Activated naive CD8-positive, alpha-beta T cell (primary cell): Measurements from ENCODE around the gene SPACDR.

Source experiments
- H3K27ac Mint-ChIP-seq: one replicate; pipeline ENCODE4 v1.8.0; 2021; ENCODE audit warnings: mixed read lengths
- H3K27me3 Mint-ChIP-seq: one replicate; pipeline ENCODE4 v1.8.0; 2021; ENCODE audit warnings: mixed read lengths
- H3K36me3 Mint-ChIP-seq: one replicate; pipeline ENCODE4 v1.8.0; 2021; ENCODE audit warnings: mixed read lengths
- H3K4me1 Mint-ChIP-seq: one replicate; pipeline ENCODE4 v1.8.0; 2021; ENCODE audit warnings: low read depth, mixed read lengths
- H3K4me3 Mint-ChIP-seq: one replicate; pipeline ENCODE4 v1.8.0; 2021; ENCODE audit warnings: mild to moderate bottlenecking, mixed read lengths
- H3K9me3 Mint-ChIP-seq: one replicate; pipeline ENCODE4 v1.8.0; 2021; ENCODE audit warnings: low read depth, mixed read lengths

The SPACDR gene

GRCh38 chr7:100489824-100490223 is 25.8 kb upstream of the SPACDR start:
- Mint-ChIP-seq H3K27me3 (no peaks in the 10 kb centered on the region), H3K9me3 (no peaks in the 10 kb centered on the region), H3K4me1 (peaks cover 8% of the 10 kb centered on the region), H3K4me3 (no peak overlapping the region), H3K27ac (no peak overlapping the region), H3K36me3 (no peaks in the 10 kb centered on the region)

DNA sequence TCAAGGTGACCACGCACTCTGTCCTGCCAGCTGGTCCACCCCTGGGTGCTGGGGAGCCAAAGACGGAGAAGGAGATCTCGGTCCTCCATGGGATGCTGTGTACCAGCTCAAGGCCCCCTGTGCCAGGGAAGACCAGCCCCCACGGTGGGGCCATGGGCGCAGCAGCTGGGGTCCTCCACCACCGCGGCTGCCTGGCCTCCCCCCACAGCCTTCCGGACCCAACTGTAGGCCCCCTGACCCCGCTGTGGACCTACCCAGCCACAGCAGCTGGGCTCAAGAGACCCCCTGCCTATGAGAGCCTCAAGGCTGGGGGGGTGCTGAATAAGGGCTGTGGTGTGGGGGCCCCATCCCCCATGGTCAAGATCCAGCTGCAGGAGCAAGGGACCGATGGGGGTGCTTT is 25.1 kb upstream of the SPACDR start:
- no peaks in the 10 kb centered on the region for H3K36me3 Mint-ChIP-seq
- H3K9me3 Mint-ChIP-seq: no peaks in the 10 kb centered on the region
- H3K4me1 Mint-ChIP-seq: peaks cover 8% of the 10 kb centered on the region
- H3K27ac Mint-ChIP-seq: no peak overlapping the region
- H3K4me3 Mint-ChIP-seq: no peak overlapping the region
- no peaks in the 10 kb centered on the region for H3K27me3 Mint-ChIP-seq

DNA sequence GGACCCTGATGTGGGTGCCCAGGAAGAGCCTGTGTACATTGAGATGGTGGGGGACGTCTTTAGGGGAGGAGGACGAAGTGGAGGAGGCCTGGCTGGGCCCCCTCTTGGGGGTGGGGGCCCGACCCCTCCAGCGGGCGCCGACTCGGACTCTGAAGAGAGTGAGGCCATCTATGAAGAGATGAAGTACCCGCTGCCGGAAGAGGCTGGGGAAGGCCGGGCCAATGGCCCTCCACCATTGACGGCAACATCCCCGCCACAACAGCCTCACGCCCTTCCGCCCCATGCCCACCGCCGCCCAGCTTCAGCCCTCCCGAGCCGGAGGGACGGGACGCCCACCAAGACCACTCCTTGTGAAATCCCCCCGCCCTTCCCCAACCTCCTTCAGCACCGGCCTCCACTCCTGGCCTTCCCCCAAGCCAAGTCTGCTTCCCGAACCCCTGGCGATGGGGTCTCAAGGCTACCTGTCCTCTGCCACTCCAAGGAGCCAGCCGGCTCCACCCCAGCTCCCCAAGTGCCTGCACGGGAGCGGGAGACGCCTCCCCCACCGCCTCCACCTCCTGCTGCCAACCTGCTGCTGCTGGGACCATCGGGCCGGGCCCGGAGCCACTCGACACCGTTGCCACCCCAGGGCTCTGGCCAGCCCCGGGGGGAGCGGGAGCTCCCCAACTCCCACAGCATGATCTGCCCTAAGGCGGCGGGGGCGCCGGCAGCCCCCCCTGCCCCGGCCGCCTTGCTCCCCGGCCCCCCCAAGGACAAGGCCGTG is 24.5 kb upstream of the SPACDR start:
- no peak overlapping the region for H3K4me3 Mint-ChIP-seq
- H3K36me3 Mint-ChIP-seq: no peaks in the 10 kb centered on the region
- H3K9me3 Mint-ChIP-seq: no peaks in the 10 kb centered on the region
- no peaks in the 10 kb centered on the region for H3K27me3 Mint-ChIP-seq
- peaks cover 6% of the 10 kb centered on the region for H3K4me1 Mint-ChIP-seq
- no peak overlapping the region for H3K27ac Mint-ChIP-seq

GRCh38 chr7:100486753-100487446 is 22.8 kb upstream of the SPACDR start:
- H3K36me3 Mint-ChIP-seq: no peaks in the 10 kb centered on the region
- no peaks in the 10 kb centered on the region for H3K9me3 Mint-ChIP-seq
- H3K4me1 Mint-ChIP-seq: peaks cover 6% of the 10 kb centered on the region
- no peak overlapping the region for H3K4me3 Mint-ChIP-seq
- H3K27me3 Mint-ChIP-seq: no peaks in the 10 kb centered on the region
- no peak overlapping the region for H3K27ac Mint-ChIP-seq

DNA sequence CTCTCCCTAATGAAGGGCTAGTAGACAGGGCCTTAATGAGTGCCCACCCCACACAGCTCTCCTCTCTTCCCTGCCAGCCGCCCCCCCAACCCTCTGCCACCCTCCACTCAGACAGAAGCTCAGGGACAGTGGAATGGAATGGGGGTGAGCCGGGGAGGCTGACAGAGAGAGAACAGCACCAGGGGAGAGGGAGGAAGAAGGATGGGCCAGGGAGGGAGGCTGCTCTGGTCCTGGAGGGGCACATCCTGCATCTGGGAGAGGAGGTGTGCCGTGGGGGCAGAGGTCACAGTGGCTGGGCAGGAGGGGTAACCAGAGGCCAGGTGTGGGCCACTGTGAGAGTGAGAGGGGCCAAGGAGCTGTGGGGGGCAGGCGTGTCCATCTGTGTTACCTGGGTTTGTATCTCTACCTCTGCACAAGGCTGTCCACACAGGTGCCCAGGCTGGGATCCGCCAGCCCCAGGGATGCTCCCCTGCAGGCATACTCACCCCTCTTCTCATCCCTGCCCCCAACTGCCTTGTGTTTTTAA is 22.1 kb upstream of the SPACDR start:
- Mint-ChIP-seq H3K4me1 (peaks cover 10% of the 10 kb centered on the region), H3K9me3 (no peaks in the 10 kb centered on the region), H3K27me3 (no peaks in the 10 kb centered on the region), H3K27ac (no peak overlapping the region), H3K4me3 (no peak overlapping the region), H3K36me3 (no peaks in the 10 kb centered on the region)

GRCh38 chr7:100485471-100485876 is 21.4 kb upstream of the SPACDR start:
- no peak overlapping the region for H3K4me3 Mint-ChIP-seq
- H3K27me3 Mint-ChIP-seq: no peaks in the 10 kb centered on the region

DNA sequence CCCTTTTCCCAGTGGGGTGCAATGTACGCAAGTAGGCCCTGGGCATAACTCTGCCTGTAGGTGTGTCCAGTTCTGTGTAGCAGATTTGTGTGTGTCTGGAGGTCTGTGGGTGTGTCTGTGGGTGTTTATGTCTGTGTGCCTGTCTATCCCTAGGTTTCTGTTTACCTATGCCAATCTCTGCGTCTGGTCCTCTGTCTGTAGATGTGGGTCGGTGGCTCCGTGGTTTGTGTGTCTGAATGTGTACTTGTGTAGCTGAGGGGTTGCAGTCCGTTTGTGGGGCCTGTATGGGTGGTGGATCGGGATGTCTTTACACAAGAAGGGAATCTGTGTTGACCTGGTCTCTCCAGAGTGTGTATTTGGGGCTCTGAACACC is 20.6 kb upstream of the SPACDR start:
- Mint-ChIP-seq H3K27me3 (no peaks in the 10 kb centered on the region), H3K36me3 (no peaks in the 10 kb centered on the region), H3K4me3 (peak overlapping the region; percentile 30), H3K4me1 (peaks cover 11% of the 10 kb centered on the region), H3K27ac (no peak overlapping the region), H3K9me3 (no peaks in the 10 kb centered on the region)

More at GRCh38 chr7:100485471-100485876, 21.4 kb upstream of the SPACDR start:
- H3K27ac Mint-ChIP-seq: no peak overlapping the region
- H3K9me3 Mint-ChIP-seq: no peaks in the 10 kb centered on the region
- no peaks in the 10 kb centered on the region for H3K36me3 Mint-ChIP-seq
- H3K4me1 Mint-ChIP-seq: peaks cover 10% of the 10 kb centered on the region

DNA sequence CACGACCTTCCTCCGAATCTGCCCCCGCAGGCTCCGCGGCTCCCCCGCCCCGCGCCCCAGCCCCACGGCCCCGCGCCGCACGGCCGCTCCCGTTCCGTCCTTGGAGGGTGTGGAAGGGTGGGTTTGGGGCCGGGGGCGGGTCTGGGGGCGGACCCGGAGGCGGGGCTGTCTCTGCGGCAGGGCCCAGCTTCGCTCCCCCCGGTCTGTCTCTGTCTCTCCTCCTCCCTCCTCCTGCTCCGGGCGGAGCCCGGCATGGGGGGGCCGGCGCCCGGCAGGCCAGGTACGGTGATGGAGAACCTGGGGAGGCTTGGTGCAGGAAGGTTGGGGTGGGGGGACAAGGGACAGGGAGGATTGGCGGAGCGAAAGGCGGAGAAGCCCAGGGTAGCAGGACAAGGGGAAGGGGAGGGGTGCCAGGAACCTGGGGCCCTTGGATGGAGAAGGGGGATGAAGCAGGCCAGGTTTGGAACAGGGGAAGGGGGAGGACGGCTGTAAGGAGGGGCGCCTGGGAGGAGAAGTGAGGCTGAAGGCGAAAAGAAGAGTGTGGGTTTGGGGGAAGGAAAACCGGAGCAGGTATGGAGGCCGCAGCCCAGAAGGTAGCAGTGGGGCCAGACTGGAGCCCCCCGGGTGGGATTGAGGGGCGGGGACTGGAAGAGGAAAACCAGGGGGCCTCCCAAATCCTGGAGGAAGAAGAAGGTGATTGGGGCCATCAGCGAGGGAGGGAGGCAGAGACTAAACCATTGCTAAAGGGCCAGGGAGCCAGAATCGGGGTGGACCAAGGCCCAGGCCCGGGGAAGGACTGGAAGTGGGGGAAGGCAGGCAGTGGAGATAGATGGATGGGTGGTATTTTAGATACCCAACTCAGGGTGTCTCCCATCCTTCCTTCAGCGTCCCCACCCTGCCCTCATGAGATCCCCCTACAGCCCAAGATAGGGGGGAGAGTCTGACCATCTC is 19.9 kb upstream of the SPACDR start, which contains the start of gene NYAP1:
NYAP1 (plus strand) TSS at position 206 of the 951 bp plus-strand sequence. CDS start 1,385 bp downstream, outside the sequence.
- H3K36me3 Mint-ChIP-seq: no peaks in the 10 kb centered on the region
- no peaks in the 10 kb centered on the region for H3K9me3 Mint-ChIP-seq
- H3K27me3 Mint-ChIP-seq: no peaks in the 10 kb centered on the region
- H3K4me3 Mint-ChIP-seq: peak within 1 kb of the TSS; percentile 88
- peaks cover 14% of the 10 kb centered on the region for H3K4me1 Mint-ChIP-seq
- H3K27ac Mint-ChIP-seq: peak within 1 kb of the TSS; percentile 34

GRCh38 chr7:100483090-100483721 is 19.1 kb upstream of the SPACDR start:
- Mint-ChIP-seq H3K36me3 (no peaks in the 10 kb centered on the region), H3K27me3 (no peaks in the 10 kb centered on the region), H3K4me1 (peaks cover 14% of the 10 kb centered on the region), H3K4me3 (peak overlapping the region; percentile 88), H3K27ac (no peak overlapping the region), H3K9me3 (no peaks in the 10 kb centered on the region)

DNA sequence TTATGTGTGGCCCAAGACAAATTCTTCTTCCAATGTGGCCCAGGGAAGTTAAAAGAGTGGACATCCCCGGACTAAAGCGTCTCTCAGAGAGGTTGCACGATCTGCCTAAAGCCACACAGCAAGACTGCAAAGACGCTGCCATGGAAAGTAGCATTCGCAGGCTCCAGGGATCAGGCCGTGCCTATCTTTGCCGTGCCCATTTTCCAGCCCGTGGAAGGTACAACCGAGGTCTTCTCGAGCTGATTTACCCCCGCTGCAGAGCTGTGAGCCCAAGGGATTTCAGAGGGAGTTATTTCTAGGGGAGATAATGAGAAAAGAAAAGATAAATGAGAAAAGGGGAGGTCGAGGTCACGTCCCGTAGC is 18.6 kb upstream of the SPACDR start:
- Mint-ChIP-seq H3K4me1 (peaks cover 14% of the 10 kb centered on the region), H3K27me3 (no peaks in the 10 kb centered on the region)

GRCh38 chr7:100481466-100481865 is 17.4 kb upstream of the SPACDR start:
- H3K4me3 Mint-ChIP-seq: no peak overlapping the region
- H3K4me1 Mint-ChIP-seq: peaks cover 21% of the 10 kb centered on the region
- no peaks in the 10 kb centered on the region for H3K27me3 Mint-ChIP-seq
- no peaks in the 10 kb centered on the region for H3K36me3 Mint-ChIP-seq
- H3K9me3 Mint-ChIP-seq: no peaks in the 10 kb centered on the region
- no peak overlapping the region for H3K27ac Mint-ChIP-seq

More for the DNA sequence above, 18.6 kb upstream of the SPACDR start:
- Mint-ChIP-seq H3K36me3 (no peaks in the 10 kb centered on the region), H3K4me3 (peak overlapping the region; percentile 88), H3K27ac (peak overlapping the region; percentile 34), H3K9me3 (no peaks in the 10 kb centered on the region)

GRCh38 chr7:100478958-100479660 is 15.0 kb upstream of the SPACDR start, which contains the start of gene TSC22D4:
TSC22D4 (minus strand) TSS chr7:100479214; CDS start chr7:100478038, 1,176 bp downstream.
- Mint-ChIP-seq H3K36me3 (no peaks in the 10 kb centered on the region), H3K4me3 (peak within 1 kb of the TSS; percentile 92), H3K27ac (peak within 1 kb of the TSS; percentile 78), H3K9me3 (no peaks in the 10 kb centered on the region), H3K4me1 (peaks cover 39% of the 10 kb centered on the region), H3K27me3 (no peaks in the 10 kb centered on the region)

DNA sequence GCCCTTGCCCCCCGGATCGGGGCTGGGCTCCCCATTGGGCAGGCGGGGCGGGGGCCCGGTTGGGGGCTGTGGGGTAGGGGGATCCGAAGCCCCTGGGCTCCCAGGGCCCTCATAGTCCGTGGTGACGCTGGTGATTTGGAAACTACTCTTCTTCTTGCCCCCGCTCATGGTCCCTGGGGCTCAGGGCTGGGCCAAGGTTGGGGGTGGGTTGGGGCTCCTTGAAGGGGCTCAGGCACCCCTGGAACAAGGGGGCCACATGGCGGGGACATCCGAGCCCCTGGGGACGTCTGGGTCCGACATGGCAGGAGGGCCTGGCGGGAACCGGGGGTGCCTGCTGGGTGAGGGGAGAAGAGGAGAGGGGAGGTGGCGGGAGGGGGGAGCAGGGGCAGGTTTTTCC is 13.8 kb upstream of the SPACDR start:
- Mint-ChIP-seq H3K36me3 (peaks cover 2% of the 10 kb centered on the region), H3K27me3 (no peaks in the 10 kb centered on the region), H3K9me3 (no peaks in the 10 kb centered on the region), H3K4me3 (peak overlapping the region; percentile 92), H3K4me1 (peaks cover 48% of the 10 kb centered on the region), H3K27ac (peak overlapping the region; percentile 78)
